Fibroblast of lung (primary cell): ENCODE measurements around the gene ADRB2.

Source experiments
- CTCF ChIP-seq, 2 donors: IDR thresholded peaks in 1 of 2; conservative IDR thresholded peaks in 1 of 2; 1 replicate in 1 of 2; 2 replicates in 1 of 2; pipeline ENCODE4 v1.5.1; 2011 to 2012; ENCODE audit warnings: low read length in 2 of 2, control low read depth in 1 of 2, inconsistent platforms in 1 of 2, low read depth in 1 of 2, mild to moderate bottlenecking in 1 of 2
- EZH2 ChIP-seq: IDR thresholded peaks from 2 replicates; pipeline ENCODE4 v1.5.1; 2012; ENCODE audit warnings: low read length, control low read depth, mild to moderate bottlenecking; ENCODE audit errors: missing control alignments

DNA sequence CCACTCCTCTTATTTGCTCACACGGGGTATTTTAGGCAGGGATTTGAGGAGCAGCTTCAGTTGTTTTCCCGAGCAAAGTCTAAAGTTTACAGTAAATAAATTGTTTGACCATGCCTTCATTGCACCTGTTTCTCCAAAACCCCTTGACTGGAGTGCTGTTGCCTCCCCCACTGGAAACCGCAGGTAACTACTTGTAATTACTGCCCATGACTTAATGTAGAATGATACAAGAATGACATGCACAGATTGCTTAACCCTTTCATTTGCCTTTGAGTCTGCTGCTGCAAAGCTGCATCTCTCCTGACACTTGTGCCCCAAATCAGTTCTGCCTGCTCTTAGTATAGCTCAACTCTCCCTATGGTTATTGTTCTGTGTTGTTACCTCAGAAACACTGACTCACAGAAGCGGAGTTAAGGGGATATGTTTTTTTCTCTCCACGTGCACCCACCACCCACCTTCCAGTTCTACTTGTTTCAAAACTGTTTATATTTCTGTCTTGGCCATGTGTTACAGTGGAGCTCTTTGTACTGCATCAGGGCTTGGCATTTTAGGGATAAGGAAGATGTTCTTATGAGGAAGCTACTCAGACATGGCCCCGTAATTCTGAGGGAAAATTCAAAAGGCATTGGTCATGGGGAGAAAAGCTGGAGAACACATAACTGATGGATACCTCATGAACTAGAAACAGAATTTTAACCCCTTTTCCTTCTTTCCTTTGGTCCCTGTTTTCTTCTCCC lies 2.3 kb downstream of the ADRB2 start:
- TF ChIP-seq CTCF (conservative IDR thresholded peaks at IDR 0.05 in 1 of 2, IDR thresholded peaks at IDR 0.05 in 1 of 2; ENCODE audit: low read depth in 1 of 2, low read length in 2 of 2) (no peak), EZH2 (no peak)
